ENCODE measurements around the gene NAV2.
"Not testable (repeated sequence)": the region's sequence is repeated elsewhere in the genome, so short reads cannot be mapped to it uniquely, and the experiment has no call there.

The NAV2 gene

DNA sequence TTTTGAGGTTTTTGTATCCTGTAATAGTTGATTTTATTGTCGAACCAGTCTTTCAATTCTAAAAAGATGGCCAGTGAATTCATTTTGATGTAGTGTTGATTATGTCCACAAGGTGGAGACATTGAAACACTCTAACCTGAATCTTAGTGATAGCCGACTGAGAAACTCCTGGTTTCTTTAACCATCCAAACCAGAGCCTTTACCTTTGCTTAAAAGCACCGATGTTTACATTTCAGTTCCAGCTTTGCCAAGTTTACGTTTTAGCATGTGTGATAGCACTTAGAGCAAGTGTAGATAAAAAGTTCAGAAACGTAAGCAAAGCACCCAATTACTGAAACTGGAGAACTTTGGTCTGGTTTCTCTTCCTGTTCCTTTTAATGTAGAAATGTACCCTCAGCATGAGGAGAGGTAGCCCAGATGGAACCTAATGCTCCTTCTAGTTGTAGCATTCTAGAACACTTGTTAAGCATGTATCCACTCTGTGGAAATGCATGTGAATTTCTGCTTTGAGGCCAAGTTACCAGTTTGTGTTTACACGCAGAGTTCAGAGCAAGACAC, 239.0 kb downstream of the NAV2 start:
- DNase-seq (ENCODE audit: low read depth) = no peak

DNA sequence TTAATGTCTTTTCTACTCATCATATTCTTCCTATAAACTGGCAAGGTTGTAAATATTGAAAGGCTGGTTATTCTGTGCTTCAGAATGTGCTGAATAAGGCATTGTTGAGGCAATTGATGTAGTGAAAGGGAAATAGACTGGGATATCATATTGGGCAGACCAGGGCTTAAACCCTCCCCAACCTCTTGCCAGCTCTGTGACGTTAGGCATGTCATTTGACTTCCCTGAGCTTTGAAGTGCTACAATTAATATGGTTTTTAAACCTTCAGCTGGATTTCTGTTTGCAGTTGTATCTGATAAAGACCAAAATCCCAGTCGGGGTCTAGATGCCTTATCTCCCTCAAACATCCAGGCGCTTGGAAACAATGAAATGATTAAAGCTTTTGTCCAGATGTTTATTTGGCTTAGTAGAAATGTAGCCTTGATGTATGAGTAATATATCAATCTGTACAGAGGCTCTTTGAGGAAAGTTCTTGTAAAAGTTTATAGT, 239.5 kb downstream of the NAV2 start:
- DNase-seq (ENCODE audit: low read depth) = no peak

DNA sequence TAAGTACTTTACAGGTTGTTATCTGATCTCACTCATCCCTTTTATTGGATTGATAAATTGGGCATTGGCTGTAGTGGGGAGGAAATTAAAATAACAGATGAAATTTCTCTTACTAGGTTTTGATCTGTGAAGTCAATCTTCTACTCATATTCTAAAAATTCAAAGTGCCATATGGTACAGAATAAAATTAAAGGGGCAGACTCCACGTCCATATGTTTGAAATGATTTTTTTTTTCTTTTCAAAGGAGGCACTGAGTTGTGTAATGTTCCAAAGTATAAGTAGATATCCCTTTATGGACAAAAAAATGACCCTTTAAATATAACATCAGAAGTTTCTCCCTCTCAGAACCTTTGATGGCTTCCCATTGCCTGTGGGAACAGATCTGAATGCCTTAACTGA, 240.3 kb downstream of the NAV2 start:
- no peak for DNase-seq (ENCODE audit: low read depth)

DNA sequence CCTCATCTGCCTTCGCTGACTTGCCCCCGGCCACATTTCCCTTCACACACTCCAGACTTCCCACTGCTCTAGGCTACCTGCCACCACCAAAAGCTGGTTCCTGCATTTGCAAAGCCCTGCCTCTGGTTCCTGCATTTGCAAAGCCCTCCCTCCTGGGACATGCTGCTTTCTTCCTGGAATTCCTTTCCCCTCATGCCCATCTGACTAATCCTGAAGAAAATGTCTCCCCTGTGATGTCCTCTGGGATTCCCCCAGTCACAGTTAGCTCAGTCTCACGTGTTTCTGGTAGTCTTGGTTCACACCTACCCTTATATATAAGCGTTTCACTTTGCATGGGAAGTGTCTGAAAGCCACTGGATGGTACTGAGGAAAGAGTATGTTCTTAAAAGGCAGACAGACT, 240.7 kb downstream of the NAV2 start:
- no peak for DNase-seq (ENCODE audit: low read depth)

DNA sequence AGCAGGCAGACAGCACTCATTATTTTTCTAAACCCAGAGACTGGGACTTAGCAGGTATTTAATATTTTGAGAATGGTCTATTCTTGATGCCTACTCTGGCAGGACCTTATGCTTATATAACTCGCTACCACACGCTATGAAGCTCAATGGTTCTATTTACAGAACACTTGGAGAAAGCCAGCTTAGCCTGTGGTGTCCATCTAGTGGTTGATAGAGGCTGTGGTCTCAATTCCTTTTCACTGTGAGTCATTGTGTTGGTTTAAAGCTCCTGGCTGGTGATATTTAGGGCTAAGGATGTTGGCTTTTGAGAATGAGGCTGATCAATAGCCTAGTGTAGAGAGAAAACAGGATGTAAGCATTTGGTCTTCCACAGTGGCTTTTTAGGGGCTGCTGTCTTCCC, 241.3 kb downstream of the NAV2 start:
- no peak for DNase-seq (ENCODE audit: low read depth)

DNA sequence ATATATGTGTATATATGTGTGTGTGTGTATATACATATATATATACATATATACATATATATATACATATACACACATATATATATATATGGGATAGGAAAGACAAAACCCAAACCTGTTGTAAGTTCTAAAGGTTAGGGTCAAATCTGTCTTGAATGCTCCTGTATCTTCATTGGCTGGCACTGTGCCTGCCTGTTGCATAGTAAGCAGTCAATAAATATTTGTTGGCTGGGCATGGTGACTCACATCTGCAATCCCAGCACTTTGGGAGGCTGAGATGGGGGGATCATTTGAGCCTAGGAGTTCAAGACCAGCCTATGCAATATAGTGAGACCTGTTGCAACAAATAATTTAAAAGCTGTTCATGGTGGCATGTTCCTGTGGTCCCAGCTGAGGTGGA, 242.3 kb downstream of the NAV2 start:
- DNase-seq (ENCODE audit: low read depth) = no peak

DNA sequence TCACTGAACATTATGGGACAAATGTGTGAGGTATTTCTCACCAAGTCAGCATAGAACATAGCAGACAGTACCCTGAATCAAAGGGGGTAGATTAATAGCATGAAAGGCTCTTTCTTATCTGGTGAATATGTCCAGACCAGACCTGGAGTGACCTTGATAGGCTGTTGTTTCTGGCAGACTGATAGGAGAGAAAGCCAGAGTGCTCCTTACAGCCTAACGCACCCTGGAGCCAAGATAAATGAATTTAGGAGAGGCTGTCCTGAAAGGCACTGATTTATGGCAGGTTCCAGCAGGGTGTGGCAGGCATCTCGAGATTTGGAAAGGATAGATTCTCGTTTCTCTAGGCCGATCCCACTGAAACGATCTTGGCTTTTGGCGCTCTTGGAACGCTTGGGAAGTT, 243.0 kb downstream of the NAV2 start:
- DNase-seq (ENCODE audit: low read depth) = no peak

DNA sequence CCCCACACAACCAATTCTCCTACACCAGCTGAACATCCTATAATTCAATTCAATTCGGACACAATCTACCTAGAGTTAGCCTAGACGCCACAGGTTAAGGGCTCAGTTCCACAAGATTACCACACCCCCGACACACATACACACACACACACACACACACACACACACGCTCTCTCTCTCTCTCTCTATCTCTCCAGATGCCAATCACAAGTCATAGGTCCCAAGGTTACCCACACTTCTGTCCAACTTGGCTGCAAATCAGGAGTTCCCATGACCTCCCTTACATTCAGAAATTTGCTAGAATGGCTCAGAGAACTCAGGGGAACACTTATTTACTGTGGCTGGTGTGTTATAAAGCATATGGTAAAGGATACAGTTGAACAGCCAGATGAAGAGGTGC, 243.6 kb downstream of the NAV2 start:
- no peak for DNase-seq (ENCODE audit: low read depth)

DNA sequence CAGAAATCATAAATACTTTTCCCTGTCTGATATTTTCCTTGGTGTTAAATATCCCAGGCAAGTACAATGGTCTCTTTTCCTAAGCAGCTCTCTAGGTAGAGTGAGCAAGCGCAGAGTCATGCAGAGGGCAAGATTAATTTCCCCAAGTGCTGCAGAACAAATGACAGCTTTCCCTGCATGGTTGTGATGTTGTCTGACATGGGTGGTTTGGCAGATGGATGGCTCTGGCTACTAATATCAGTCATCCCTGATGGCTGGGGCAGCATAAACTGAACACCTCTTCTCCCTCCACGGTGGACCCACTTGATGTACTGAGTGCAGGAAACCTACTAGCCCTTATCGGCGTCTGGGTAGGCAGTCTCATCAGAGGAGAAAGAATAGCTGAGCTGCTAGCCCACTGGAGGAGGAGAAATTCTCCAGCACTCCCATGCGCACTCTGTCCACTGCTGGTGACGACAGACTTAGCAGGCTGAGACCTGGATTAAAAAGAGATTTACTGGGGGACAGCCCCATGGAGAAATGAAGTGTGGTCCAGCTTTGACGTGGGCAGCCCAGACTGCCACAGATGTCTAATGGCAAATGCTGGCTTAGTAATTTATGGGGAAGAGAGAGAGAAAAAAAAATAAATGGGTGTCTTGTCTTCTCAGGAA, 244.8 kb downstream of the NAV2 start:
- no peak for DNase-seq (ENCODE audit: low read depth)

DNA sequence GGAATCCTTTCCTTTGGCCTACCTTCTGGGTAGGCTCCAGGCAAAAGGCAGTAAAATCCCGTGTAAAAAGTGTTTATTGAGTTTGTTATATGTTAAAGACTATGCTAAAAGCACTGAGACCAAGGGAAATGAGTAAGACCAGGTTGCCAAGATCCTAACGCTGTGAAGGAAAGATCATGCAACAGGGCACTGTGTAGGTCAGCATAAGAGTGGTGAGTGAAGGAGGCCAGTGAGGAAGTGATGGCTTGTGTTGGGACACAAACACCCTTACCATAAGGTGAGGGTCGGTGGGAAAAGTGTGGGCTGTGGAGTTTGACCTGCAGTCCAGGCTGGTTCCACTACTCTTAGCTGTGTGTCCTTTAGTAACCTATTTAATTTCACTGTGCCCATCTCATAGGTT, 245.6 kb downstream of the NAV2 start:
- DNase-seq (ENCODE audit: low read depth) = no peak

DNA sequence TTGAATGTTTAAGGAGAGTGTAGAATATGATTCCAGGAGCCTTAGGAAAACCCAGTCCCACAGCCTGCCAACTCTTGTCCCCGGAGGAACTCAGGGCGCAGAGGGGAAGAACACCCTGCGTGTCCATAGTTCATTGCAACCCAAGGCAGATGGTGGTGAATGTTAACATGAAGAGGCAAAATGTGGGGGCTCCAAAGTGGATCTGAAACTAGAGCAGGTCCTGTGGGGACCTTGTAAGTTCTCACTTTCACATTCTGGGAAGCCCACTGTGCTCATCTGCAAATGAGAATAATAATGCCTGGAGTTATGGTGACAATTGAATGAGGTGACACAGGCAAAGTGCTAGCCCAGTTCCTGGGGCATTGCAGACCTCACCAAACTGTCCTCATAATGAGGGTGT, 246.6 kb downstream of the NAV2 start:
- no peak for DNase-seq (ENCODE audit: low read depth)

DNA sequence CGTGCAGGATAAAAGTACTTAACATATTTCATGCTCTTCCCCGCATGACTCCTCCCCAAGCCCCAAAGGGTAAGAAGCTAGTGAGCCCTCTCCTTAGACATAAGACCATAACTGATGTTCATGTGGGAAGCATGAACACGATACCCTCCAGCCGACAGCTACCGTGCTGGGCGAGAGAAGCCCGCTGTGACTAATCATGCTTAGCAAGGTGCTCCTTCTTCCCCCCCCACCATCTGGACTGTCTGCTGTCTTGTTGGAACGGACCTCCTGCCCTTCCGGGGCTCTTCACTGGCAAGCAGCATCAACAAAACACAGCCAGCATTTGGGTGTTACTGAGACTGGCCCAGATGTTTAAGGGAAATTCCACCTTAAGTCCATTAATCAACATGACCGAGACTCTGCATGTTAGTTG, 247.0 kb downstream of the NAV2 start:
- DNase-seq (ENCODE audit: low read depth) = no peak

DNA sequence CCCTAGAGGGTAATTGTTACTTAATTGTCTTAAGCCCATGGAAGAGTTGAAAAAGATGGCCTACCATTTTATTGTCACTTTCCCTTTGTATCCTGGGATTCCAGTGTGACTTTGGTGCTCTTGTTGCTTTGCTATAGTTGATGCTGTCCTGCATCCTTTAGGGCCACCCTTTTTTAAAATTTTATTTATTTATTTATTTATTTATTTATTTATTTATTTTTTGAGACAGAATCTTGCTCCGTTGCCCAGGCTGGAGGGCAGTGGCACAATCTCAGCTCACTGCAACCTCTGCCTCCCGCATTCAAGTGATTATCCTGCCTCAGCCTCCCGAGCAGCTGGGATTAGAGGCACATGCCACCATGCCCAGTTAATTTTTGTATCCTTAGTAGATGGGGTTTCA, 247.8 kb downstream of the NAV2 start:
- not testable (repeated sequence) for DNase-seq (ENCODE audit: low read depth)

DNA sequence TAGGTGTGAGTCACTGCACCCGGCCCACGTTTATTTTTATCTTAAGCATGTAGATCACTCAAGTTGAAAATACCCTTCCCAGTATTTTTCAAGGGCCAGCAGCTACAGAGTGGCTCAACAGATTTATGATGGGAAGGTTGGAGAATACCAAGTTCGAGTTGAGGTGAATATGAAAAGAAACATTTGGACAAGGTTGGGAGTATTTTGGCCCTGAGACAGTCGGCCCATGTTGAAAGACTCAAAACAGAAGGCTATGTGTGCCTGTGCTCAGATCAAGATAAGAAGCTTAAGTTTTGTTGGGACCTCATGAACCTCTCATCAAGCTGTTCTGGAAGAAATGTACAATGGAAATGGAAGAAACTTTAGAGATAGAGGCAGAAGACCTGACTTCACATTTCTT, 248.6 kb downstream of the NAV2 start:
- no peak for DNase-seq (ENCODE audit: low read depth)

DNA sequence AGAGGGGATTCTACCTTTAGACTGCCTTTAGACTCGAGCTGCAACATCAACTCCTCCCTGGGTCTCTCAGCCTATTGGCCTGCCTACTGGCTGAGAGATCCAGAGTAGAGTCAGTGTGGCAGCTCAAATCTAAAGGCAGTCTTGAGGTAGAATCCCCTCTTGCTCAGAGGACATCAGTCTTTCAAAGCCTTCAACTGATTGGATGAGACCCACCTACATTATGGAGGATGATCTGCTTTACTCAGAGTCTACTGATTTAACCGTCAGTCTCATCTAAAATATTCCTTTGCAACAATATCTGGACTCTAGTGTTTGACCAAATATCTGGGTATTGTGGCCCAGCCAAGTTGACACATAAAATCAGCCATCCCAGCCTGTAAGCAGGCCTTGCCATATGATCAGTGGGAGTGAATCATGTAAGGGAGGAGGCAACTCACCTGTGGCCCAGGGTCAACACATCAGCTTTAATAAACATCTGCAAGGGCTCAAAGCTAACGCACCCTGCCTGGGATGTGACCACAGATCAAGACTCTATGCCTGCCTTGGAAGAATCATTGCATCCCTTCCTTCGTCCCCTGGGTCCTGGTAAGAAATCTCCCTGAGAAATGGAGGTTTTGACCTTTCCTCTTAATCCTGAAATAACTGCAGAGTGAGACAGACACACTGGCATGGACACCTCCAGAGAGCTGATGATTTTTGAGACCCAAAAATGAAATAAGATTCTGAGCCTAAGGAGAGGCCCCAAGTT, 249.6 kb downstream of the NAV2 start:
- no peak for DNase-seq (ENCODE audit: low read depth)

DNA sequence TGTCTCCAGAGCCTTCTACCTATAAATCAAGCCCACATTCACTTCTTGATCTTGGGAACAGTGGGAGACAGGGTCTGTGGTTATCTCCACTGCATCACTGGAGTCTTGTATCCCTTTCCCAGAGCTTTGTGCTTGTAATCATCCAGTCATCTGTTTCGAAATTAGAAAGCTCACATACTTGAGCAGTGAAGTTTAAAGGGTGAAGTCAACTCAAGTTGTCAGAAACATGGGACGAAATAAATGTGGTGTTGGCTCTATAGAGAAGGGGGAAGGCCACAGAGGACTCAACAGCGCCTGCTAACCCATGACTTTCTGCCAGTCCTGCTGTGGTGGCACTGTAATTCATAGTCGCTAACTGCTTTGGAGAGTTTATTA, 250.2 kb downstream of the NAV2 start:
- DNase-seq (ENCODE audit: low read depth) = no peak

DNA sequence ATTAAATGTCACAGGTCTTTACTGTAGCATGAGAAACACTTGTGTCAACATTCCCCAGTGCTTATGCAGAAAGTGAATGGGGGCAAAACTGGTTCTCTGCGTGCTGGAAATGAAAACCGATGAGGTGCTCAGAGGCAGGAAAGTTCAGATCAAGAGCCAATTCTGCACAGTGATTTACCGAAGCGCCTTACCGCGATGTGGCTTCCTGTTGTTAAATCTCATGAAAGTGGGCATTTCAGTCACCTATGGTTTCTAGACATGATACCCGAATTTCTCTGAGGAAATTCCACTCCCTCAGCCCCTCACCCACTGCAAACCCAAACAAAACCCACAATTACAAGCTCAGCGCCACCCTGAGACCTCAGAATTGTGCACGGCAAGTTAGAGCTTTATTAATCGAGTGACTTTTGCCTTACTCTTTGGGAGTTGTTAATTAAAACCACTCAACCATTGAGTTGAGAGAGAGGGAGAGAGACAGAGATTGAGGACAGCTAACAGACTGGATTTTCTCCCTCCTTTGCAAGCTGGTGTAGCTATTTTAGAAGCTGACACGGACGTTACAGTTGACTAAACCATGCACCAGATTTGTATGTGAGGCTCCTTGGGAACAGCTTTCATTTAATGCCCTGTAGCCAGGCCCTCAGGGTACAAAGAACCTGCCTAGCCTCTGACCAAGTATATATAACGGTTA, 251.2 kb downstream of the NAV2 start:
- DNase-seq (ENCODE audit: low read depth) = no peak

DNA sequence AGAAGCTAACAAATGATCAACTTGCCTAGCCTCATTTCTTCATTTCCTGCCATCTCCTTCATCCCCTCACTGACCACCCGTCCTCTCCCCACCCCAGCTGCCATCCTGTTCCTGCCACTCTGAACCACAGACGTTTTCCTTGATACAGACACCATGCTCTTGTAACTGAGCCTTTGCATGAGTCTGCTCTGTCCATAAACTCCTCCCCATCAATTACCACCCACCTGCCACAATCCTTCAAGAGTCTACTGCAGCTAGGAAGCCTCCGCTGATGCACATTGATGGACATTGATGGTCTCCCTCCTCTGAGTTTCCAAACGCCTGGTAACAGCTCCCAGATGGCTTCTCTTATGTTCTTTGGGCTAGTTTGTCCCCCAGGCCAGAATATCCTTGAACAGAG, 253.8 kb downstream of the NAV2 start:
- DNase-seq (ENCODE audit: low read depth) = no peak

DNA sequence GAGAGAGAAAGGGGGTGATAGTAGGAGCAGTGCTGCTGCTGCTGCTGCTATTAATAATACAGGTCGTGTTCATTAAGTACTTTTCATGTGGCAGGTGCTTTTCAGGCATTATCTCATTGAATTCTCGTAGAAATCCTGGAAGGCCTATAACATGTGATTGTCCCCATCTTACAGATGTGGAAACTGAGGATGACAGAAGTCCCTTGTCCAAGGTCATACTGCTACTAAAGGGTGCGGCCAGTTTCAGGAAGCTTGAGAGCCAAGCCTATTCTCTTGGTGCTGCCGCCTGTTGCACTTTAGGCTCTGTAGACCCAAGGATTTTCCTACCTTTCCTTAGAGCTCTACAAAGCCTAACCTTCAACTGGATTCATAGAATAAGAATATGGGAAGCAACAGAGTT, 254.3 kb downstream of the NAV2 start:
- DNase-seq (ENCODE audit: low read depth) = no peak

DNA sequence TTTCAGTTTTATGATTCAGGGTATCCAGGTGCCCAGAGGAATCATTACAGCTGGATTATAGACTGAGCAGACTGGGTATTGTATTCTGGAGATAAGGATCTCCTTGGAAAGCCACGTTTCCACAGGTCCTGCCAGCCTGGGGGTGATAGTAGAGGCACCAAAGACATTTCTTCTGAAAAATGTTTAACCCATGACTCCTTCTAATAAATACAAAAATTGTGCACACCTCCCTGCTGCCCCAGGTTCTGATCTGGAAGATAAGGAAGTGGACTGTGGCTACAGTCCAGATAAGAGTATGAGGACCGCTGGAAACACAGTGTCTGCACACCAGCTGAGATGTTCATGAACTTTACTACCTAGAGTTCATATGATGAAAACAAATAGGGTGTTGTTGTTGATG, 255.2 kb downstream of the NAV2 start:
- no peak for DNase-seq (ENCODE audit: low read depth)

DNA sequence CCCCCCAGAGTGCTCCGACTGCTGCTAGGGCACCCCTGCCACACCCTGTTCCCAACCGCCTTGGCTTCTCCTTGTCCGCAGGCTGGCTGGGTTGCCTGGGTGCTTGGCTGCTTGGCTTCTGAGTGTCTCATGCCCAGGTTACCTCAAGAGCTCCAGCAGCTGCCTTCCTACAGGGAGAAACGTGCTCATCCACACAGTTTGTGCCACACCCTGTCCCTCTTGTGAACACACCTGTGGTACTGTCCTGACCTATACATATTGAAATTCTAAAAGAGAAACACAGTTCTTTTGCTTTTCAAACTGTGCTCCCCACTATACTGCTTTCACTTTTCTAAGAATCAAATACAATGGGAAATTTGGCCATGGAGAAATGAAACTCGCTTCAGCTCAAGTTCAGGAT, 256.2 kb downstream of the NAV2 start:
- no peak for DNase-seq (ENCODE audit: low read depth)

DNA sequence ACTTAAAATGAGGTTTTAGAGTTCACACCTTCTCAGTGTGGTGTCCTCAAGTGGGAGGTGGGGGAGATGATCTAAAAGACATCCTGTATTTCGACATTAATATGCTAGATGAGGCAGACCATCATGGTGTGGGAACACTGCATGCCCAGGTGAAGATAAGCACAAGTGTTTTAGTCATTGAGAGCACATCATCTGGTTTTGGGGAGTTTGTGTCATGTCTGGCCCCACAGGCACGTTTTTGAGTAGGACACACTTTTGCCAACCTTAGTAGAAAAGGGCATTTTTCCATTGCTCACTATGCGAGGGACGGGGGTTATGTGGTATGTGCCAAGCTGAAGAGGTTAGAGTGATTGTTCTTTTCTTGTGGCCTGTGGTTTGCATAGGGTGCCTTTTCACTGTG, 258.3 kb downstream of the NAV2 start:
- DNase-seq (ENCODE audit: low read depth) = no peak

DNA sequence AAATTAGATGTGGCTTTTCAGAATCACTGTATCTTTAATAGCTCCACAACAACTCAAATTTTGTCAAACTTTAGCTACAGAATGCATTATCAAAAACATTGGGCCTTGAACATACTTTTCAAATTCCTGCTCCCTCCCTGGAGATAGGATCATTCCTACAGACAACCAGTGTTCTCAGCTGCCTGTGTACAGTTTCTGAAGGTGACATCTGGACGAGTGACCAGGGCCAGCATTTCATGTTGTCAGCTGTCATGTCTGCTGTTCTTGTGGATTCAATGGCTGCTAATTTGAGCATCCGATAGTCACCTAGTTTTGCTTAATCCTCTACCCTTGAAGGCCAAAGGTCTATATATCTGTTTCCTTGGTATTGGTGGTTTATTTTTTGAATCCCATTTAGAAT, 259.5 kb downstream of the NAV2 start:
- no peak for DNase-seq (ENCODE audit: low read depth)

Measured in activated T-helper 1 cell treated with Interleukin-2 at 50 U/mL for 16 hours (primary cell).